Measurements from ENCODE around the gene HSPA8. TPM values are rescaled to one million over a fixed set of nuclear protein-coding genes. Genes with fewer than 3 reads are reported as not detected.

The HSPA8 gene
- polyA plus RNA-seq, 1 of the 3 experiments (the other 2 are of a cell fraction), result 2,088 TPM

GRCh38 chr11:123080015-123080414 lies 18.1 kb upstream of the HSPA8 start:
- Histone ChIP-seq H3K27ac (ENCODE audit: low read depth in 2 of 2, low read length in 1 of 2) (no peak overlapping the region), H3K4me2 (no peak overlapping the region), H3K79me2 (ENCODE audit: insufficient read depth) (peaks cover 17% of the 10 kb centered on the region), H3K4me1 (ENCODE audit: control insufficient read depth in 1 of 2, insufficient read depth in 2 of 2, low read depth in 1 of 2, low read length in 1 of 2) (peaks cover 0 to 17% of the 10 kb centered on the region in 2 experiments), H4K20me1 (ENCODE audit: insufficient read depth) (no peaks in the 10 kb centered on the region), H3K4me3 (ENCODE audit: low read depth in 2 of 2, low read length in 1 of 2) (no peak overlapping the region), H2AFZ (ENCODE audit: low read depth) (no peak overlapping the region), H3K9ac (no peak overlapping the region), H3K36me3 (replicated peaks in 1 of 2; ENCODE audit: control insufficient read depth in 1 of 2, insufficient read depth in 2 of 2, low read length in 1 of 2) (peaks cover 12 to 78% of the 10 kb centered on the region in 2 experiments), H3K9me2 (no peaks in the 10 kb centered on the region), H3K9me3 (no peaks in the 10 kb centered on the region), H3K27me3 (ENCODE audit: insufficient read depth) (no peaks in the 10 kb centered on the region), H3F3A (replicated peaks; ENCODE audit: insufficient read depth) (peaks cover 28% of the 10 kb centered on the region)
- 94% methylated on average over 1 of the region's 1 CpG for WGBS (ENCODE audit: low lambda C conversion rate)
- no peak for DNase-seq
- POLR2A ChIA-PET, result no interaction called here
- no peak for TF ChIP-seq RFX5 (IDR thresholded peaks at IDR 0.05; ENCODE audit: low read length)
- TF ChIP-seq USF1 (IDR thresholded peaks at IDR 0.05; ENCODE audit: borderline replicate concordance, low read depth), result no peak
- no peak for TF ChIP-seq RAD21 (IDR thresholded peaks at IDR 0.05; ENCODE audit: low read length)
- TF ChIP-seq MAX (IDR thresholded peaks at IDR 0.05; ENCODE audit: low read depth), result no peak
- TF ChIP-seq FOXM1 (IDR thresholded peaks at IDR 0.05; ENCODE audit: low read depth), result no peak
- no peak for TF ChIP-seq USF2 (IDR thresholded peaks at IDR 0.05; ENCODE audit: borderline replicate concordance, low read depth, low read length)
- no peak for TF ChIP-seq EZH2phosphoT487 (IDR thresholded peaks at IDR 0.05; ENCODE audit: borderline replicate concordance, low read depth)
- no peak for TF ChIP-seq CHD2 (IDR thresholded peaks at IDR 0.05; ENCODE audit: low read length, partially characterized antibody)
- no peak for TF ChIP-seq GATA2 (CRISPR knock-in tag; IDR thresholded peaks at IDR 0.05)
- TF ChIP-seq TAF1 (IDR thresholded peaks at IDR 0.05; ENCODE audit: borderline replicate concordance, low read depth, low read length), result no peak
- TF ChIP-seq TEAD4 (IDR thresholded peaks at IDR 0.05; ENCODE audit: borderline replicate concordance, insufficient read depth), result no peak
- TF ChIP-seq ZBTB33 (IDR thresholded peaks at IDR 0.05; ENCODE audit: borderline replicate concordance, low read depth), result no peak
- no peak for TF ChIP-seq POLR2AphosphoS5 (IDR thresholded peaks at IDR 0.05; ENCODE audit: low read depth, low read length)
- no peak for TF ChIP-seq YY1 (IDR thresholded peaks at IDR 0.05; ENCODE audit: low read depth)
- TF ChIP-seq TCF12 (IDR thresholded peaks at IDR 0.05), result no peak
- no peak for TF ChIP-seq NFIC (IDR thresholded peaks at IDR 0.05; ENCODE audit: borderline replicate concordance)
- TF ChIP-seq RCOR1 (IDR thresholded peaks at IDR 0.05; ENCODE audit: low read length), result no peak
- CTCF ChIA-PET, result no interaction called here
